HG02759 (cell line): ENCODE data around the gene CAMK2G.

Source experiments
- ATAC-seq: cut with Tn5 transposase; IDR thresholded peaks from one replicate; pipeline ENCODE4 v1.9.1; 2021; ENCODE audit warnings: mild to moderate bottlenecking, moderate library complexity; ENCODE audit not compliant: unreplicated experiment

The CAMK2G gene

DNA sequence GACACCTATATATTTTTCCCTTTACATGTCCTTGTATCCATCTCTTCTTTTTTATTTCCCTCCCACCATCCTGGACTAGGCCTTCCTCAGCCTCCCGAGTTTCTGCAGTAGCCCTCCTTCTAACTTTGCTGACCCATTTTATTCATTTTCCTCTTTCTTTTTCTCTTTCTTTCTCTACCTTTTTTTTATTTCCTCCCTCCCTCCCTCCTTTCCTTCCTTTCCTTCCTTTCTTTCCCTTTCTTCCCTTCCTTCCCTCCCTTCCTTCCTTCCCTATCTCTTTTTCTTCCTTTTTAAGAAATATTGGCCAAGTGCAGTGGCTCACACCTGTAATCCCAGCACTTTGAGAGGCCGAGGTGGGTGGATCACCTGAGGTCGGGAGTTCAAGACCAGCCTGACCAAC lies 9.7 kb upstream of the CAMK2G start:
- no peak for ATAC-seq

DNA sequence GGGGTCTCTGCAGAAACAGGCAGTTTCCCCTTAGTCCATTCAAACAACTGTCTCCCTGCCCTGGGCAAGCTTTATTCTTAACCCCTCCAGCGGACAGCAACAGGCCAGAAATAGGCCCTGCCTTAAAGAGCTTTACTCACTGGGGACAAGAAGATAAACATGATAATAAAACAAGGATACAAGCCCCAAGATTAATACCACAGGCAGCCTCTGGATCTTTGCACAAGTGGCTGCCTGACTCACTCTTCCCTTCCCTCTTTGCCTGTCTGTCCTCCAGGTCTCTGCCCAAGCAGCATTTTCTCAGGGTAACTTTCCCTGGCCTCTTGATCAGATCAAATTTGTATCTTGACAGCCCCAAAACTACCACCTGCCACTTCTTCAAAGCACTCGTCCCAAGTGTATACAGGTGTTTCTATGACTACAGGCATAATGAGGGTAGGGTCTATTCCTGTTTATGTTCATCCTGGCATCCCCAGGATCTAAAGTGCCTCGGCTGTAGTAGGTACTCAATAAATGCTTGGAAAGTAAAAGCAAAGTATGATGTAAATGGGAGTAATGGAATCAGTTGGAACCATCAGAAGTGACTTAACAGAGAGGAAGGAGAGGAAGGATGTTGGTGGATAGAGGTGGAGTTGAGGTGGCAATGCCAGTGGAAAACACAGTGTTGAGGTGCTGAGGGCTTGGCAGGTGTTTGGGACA lies 7.0 kb upstream of the CAMK2G start:
- no peak for ATAC-seq

DNA sequence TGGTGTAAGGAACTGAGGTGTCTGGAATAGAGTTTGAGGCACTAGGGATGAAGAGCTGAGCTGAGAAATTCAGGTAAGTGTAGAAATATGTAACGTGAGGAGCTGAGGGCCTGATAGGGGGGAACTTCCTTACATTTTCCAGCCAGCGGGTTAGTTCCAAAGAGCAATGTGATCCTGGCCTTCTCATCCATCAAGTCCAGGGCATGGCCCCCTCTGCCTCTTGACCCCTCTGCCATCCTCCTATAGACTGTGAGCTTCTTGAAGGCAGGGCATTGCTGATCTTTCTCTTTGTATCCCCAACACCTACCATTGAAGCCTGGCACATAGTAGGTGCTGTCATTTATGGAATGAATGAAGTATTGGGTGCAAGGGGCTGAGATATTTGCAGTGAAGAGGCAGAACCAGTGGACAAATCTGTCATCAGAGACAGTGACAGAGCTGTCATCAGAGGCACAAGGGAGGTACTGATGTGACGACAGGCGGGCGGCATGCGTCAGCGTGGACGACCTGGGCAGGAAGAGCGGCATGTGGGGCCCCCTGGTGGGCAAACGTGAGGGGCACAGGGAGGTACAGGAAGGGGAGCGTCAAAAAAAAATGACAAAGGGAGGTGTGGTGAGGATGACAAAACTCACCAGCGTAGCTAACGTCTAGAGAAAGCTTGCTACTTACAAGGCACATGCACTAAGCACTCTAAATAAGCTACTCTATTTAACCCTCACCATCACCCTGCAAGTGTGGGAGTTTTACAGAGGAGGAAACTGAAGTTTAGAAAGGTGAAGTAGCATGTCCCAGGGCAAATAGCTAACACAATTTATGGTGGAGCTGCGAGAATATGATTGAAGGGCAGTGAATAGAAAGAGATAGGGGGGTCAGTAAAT lies 5.2 kb upstream of the CAMK2G start:
- peak; percentile 76 for ATAC-seq

DNA sequence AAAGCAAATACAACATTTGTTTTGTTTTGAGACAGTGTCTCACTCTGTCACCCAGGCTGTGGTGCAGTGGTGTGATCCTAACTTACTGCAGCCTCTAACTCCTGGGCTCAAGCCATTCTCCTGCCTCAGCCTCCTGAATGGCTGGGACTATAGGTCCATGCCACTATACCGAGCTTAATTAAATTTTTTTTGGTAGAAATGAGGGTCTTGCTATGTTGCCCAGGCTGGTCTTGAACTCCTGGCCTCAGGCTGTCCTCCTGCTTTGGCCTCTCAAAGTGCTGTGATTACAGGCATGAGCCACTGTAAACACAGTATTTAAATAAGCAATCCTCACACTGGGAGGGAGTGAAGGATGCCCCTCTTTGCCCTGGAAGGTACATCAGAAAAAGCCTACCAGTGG lies 4.0 kb upstream of the CAMK2G start:
- ATAC-seq: no peak

DNA sequence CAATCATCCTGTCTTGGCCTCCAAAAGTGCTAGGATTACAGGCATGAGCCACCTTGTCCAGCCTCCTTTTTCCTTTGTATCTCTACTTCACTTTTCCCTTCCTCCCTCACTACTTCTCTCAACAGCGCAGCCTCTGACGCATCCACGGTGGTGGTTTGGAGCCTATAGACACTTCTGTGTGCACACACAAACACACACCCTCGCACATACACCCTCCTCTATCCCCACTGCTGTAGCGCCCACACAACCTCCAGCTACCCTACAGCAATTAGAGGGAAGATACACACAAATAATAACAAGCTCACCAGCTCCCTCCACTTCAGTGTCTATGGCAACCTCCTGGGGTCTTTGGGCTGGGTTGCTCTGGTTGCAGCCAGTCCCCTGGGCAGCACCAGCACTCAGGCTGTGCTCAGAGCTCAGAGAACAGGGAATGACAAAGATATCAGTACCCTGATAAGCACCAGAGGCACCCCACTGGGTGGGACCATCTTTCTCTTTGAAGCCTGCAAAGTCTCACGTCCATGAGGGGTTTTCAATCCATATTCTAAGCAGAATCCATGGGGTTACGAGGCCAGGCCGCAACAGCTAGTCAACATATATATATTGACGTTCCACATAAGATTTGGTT lies 3.3 kb upstream of the CAMK2G start:
- ATAC-seq: no peak

DNA sequence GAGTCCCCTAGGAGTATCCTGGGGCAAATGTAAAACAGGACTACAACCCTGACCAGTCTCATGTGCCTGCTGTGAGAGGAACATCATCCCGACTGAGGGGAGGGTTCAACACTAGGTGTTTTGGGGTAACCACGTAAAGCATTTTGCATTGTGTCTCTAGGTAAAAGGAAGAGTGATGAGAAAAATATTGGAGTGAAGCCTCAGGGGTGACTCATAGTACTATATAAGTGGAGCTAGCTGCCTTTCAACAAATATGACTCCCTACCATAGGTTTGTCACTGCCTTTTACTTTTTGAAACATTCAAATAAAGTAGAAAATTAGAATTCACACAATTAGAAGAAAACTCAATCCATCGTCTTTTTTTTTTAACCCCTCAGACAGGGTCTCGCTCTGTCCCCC lies 2.6 kb upstream of the CAMK2G start:
- ATAC-seq: no peak

DNA sequence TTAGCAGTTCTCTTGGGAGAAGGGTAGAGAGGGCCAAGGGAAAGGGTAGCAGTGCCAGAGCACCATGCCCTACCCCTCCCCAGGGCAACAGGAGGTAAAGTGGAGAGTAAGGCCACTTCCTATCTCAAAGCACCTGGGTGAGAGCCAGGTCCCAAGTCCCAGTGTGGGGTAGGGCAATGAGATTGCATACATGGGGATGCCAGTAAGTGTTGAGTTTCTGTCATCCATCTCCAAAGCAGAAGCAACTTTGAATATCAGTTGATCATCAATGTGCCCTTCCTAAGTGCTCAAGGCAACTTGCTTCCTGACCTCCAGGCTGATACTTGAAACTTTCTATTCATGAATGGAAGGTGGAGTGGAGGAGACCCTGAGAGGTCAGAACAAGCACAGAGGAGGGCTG lies 2.2 kb upstream of the CAMK2G start:
- no peak for ATAC-seq

DNA sequence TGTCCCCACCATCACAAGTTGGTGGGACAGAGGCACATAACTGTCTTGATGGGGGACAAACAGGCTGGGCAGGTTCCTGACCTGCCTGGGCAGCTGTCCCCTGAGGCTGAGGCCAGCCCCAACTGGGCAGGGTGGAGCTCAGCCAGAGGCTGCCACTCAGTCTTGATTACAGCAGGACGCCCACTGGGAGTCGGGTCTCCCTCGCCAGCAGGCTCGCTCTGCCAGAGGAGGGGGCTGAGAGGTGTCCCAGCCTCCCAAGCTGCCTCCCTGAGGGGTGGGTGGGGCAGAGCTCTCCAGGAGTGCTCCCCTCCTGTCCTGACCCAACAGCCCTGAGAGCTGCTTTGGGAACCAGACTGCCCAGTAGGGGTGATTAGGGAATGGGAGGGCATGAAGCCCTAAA lies 1.8 kb upstream of the CAMK2G start:
- no peak for ATAC-seq

DNA sequence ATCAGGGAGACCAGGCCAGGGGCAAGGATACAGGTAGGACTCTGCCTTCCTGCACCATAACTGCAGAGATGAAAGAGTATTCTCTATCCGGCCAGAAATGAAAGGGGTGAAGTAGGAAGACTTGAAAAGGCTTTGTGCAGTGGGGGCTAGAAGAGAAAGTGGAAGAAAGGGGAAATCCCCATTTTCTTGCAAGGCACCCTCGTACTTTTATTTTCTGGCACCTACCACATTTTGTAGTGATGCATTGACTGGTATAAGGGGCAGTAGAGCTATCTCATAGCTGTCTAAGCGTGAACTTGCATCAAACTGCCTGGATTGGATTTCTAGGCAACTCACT lies 752 bp upstream of the CAMK2G start:
- peak; percentile 13 for ATAC-seq

DNA sequence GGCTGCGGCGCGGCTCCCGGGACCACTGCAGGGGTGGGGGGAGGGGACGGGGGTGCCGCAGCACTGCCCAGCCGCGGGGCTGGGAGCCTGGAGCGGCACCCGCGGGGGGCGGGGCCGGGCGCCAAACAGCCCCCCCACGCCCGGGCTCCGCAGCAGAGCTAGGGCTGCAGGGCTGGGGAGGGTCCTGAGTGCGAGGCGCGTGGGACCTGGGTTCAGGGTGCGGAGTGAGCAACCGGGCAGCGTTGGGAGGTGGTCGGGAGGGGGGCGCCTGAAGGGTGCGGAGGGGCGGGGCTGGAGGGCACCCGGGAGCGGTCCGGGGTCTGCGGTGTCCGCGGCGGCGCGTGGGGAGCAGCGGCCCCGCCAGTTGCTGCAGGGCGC lies 528 bp downstream of the CAMK2G start:
- ATAC-seq: peak; percentile 1

DNA sequence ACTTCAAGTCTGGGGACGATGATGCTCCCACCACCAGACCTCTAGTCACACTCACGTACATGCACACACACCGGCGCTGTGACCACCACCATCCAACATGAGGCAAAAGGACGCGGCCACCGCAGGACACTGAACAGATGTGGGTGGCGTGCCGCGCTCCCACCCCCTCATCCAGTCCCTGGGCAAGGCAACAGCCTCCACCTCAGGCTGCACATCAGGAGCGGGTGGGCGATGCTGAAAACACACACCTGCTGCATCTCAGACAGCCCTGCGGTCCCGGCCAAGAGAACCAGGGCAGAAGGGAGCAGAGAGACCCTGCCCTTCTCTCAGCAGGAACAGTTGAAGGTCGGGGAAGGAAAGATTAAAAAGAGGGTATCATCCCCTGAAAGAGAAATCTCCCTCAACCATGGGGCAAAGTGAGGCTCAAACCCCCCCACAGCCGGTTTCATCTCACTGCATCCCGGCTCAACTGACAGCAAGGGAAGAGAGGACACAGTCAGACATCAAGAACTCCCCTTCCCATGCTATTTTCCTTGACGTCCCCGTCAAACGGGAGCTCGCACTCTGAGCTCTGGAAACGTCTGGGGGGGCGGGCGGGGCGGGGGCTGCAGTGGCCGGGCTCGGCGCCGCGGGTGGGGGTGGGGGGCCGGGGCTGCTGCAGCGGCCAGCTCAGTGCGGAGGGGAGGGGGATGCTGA lies 1.1 kb downstream of the CAMK2G start:
- ATAC-seq: no peak

DNA sequence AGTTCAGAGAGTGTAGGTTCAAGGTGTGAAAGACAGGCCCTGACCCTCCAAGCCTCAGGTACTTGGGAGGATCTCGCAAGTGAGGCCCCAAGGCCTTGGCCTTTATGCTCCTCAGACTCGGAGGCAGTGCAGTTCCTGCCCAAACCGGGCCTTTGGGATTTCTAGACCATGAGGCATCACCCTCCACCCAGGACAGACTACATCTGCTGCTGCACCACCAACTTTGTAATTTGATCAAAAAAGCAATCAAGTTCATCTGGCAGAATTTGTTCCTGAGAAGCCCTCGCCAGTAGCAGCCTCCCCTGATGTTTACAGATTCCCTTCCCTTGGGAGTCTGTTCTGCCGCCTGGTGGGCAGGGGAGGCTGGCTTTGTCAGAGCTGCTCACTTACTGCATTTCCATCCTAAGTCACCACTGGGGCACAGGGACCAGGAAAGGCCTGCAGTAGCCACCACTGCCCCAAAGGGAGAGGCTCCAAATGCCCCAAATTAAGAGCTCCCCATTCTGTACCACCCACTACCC lies 2.1 kb downstream of the CAMK2G start:
- no peak for ATAC-seq

DNA sequence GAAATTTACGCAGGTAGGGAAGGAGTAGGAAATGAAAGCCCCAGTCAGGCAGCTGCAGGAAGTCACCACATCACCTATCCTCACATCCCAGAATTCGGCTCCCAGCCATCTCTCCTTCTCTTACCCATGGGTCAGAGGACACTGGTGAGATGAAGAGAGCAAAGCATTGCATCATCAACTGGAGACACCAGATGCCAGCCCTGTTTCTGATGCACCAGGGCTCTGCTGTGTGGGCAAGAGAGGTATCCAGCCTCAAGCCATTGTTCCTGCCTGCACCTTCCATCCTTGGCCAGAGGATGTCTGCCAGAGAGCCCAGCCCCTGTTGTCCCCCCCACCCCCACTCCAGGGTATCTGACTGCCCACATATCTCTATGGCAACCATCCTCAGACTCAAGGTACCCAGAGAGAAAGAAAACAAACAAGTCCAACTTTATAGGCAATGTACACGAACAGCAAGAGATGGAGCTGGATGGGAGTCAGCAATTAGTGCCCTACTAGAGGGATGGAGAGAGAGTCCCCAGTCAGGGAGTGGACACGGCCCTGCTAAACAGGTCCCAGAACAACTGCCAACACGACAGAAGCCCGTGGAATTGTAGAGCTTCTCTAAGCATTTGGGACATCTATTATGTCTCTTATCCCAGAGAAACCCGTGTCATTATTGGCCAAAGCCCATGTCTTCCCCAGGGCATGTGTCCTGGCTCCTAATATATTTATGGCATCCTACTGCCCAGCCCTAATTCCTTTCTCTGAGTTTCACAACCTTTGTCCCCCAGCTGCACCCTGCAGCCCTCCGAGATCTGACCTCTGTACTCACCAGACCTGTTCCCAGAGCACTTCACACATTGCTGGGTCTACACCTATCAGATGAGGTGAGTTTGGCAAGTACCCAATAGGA lies 2.8 kb downstream of the CAMK2G start:
- ATAC-seq: no peak

DNA sequence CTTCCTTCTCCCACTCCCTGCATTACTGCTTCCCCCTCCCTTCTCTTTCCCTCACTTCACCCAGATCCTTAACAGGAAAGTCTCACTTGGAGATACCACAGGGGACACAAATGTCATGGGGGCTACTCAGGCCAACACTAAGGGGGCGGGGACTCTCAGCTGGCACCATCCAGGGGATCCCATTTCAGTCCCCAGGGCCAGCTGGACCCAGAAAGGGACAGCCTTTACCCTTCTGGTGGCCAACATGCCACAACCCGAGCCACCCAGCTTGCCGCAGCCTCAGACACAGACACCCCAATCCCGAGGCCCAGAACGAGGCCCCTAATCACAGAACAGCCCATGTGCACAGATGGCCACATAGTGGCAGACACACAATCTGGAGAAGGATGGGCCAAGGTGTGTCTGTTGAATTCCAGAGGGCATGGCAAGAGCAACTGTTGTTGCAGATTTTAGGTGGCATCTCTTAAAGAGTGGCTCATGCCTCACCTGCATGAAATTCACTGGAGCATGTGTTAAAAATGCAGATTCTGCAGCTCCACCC lies 5.6 kb downstream of the CAMK2G start:
- ATAC-seq: no peak

DNA sequence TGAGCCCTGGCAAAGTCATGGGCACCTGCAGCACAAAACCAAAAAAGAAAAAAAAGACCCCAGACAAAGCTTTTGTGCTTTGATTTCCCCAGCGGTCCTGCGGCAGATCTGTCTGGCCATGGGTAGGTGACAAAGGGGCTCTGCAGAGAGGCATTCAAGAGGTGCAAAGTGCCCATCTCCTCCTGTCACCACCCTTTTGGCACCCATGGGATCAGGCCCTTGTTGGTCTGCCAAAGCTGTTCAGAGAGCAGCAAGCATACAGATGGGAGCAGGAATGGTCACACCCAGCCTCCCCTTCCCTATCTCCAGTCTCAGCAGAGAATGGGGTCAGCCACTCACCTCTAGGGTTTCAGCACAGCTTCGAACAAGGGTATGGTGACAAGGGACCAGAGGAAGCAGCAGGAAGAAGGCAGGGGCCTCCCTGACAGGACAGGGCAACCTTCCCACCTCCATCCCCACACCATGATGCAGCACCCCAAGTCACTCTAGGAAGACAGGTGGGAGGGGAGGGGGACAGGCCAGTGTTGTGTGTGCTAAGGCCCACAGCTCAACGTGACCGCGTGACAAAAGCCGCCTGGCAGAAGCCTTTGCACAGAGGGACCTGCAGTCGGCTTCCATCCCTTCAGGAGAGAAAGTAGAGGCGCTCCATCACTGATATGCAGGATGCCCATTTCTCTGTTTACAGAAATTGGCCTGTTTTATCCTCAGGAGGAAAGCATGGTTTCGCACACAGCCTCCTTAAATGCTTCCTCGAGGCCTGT lies 6.3 kb downstream of the CAMK2G start:
- no peak for ATAC-seq

DNA sequence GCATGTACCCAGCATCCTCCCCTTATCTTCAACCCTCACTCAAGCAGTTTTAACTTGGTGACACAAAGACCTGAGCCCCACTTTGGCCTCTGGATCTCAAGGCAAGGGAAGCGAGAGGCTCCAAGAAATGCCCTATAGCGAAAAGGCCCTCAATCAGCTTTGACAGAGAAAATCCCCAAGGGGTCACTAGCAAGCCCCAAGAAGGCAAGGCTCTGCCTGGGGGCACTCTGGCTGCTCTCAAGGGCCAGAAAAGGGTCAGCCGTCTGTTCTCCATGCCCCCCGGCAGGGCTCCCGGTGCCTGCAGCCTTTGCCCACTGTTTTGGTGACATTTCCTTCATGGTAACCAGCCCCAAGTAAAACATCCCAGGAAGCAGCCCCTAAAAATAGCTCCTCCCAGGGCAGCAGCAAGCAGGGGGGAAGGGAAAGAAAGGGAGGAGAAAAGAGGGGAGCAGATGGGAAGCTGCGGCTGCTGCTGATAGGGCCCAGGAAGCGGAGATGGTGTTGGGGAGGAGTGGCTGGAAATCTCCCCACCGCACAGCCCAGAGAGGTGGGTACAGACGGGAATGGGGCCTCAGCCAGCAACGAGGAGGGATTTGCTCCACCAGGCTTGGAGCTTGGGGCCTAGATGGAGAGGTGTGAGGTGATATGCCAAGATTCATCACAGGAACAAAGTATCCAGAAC lies 7.1 kb downstream of the CAMK2G start:
- no peak for ATAC-seq

DNA sequence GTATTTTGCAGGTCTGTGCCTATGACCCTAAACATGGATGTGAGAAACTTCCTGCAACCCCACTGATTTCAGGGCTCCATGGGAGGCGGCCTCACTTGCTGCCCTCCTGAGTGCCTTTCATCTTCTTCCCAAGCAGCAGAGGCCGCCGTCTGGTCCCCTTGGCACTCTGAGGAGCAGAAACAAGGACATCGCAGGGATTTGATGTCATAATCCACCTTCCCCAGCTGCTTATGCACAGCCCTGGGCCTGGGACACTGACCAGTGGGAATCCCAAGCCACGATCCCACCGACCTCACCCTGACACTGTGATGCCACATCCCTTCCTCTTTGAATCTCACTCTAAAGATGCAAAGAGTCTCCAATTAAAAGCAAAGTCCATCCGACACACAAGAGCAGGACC lies 7.7 kb downstream of the CAMK2G start:
- no peak for ATAC-seq
